H9 (cell line): ENCODE measurements around the gene PCDHB11. TPM values are rescaled to one million over a fixed set of nuclear protein-coding genes. Genes with fewer than 3 reads are reported as not detected.
"Not testable (repeated sequence)": the region's sequence is repeated elsewhere in the genome, so short reads cannot be mapped to it uniquely, and the experiment has no call there.

Experiments used
- DNase-seq: peaks from one replicate; pipeline ENCODE4 v3.0.0-alpha.2; 2017
- H2AFZ ChIP-seq: one replicate; pipeline ENCODE4 v1.6.1; 2013; ENCODE audit warnings: mild to moderate bottlenecking, low read length, control low read depth, moderate library complexity
- H2AK5ac ChIP-seq: 2 replicates; pipeline ENCODE4 v1.6.1; 2013; ENCODE audit warnings: low read length, control low read depth, mixed read lengths; ENCODE audit not compliant: insufficient read length
- H2BK120ac ChIP-seq: one replicate; pipeline ENCODE4 v1.6.1; 2013; ENCODE audit warnings: low read depth, mild to moderate bottlenecking, low read length, control low read depth, inconsistent platforms; ENCODE audit not compliant: poor library complexity, severe bottlenecking
- H2BK12ac ChIP-seq: 2 replicates; pipeline ENCODE4 v1.6.1; 2013; ENCODE audit warnings: low read length, control low read depth, mixed read lengths, low read depth; ENCODE audit not compliant: insufficient read length
- H2BK15ac ChIP-seq: 2 replicates; pipeline ENCODE4 v1.6.1; 2013; ENCODE audit warnings: low read depth, low read length, control low read depth
- H2BK20ac ChIP-seq: one replicate; pipeline ENCODE4 v1.6.1; 2013; ENCODE audit warnings: low read depth, mild to moderate bottlenecking, low read length, control low read depth, inconsistent platforms; ENCODE audit not compliant: poor library complexity, severe bottlenecking
- H2BK5ac ChIP-seq: 2 replicates; pipeline ENCODE4 v1.6.1; 2013; ENCODE audit warnings: low read length, control low read depth, mixed read lengths; ENCODE audit not compliant: insufficient read length
- H3K14ac ChIP-seq: 2 replicates; pipeline ENCODE4 v1.6.1; 2013; ENCODE audit warnings: low read length, control low read depth; ENCODE audit not compliant: insufficient read depth
- H3K18ac ChIP-seq: 2 replicates; pipeline ENCODE4 v1.6.1; 2013; ENCODE audit warnings: low read depth, mild to moderate bottlenecking, mixed read lengths, low read length, control low read depth; ENCODE audit not compliant: insufficient read length
- H3K23ac ChIP-seq: 2 replicates; pipeline ENCODE4 v1.6.1; 2013; ENCODE audit warnings: low read length, control low read depth, mixed read lengths, low read depth; ENCODE audit not compliant: insufficient read length
- H3K23me2 ChIP-seq: 2 replicates; pipeline ENCODE4 v1.6.1; 2013; ENCODE audit warnings: low read depth, mild to moderate bottlenecking, mixed read lengths, low read length, control low read depth; ENCODE audit not compliant: insufficient read length, poor library complexity, severe bottlenecking
- H3K27ac ChIP-seq: 2 replicates; pipeline ENCODE4 v1.5.1; 2013; ENCODE audit warnings: low read length, control low read depth, mixed read lengths, low read depth; ENCODE audit not compliant: insufficient read length
- H3K27me3 ChIP-seq: 2 replicates; pipeline ENCODE4 v1.6.1; 2013; ENCODE audit warnings: low read length, control low read depth, inconsistent platforms; ENCODE audit not compliant: insufficient read depth
- H3K4ac ChIP-seq: 2 replicates; pipeline ENCODE4 v1.6.1; 2013; ENCODE audit warnings: low read depth, mild to moderate bottlenecking, control low read depth, inconsistent platforms, low read length, moderate library complexity
- H3K4me1 ChIP-seq: 2 replicates; pipeline ENCODE4 v1.6.1; 2013; ENCODE audit warnings: low read length, control low read depth, inconsistent platforms; ENCODE audit not compliant: insufficient read depth
- H3K4me2 ChIP-seq: 2 replicates; pipeline ENCODE4 v1.6.1; 2013; ENCODE audit warnings: low read length, control low read depth, mixed read lengths; ENCODE audit not compliant: insufficient read length, insufficient read depth
- H3K56ac ChIP-seq: 2 replicates; pipeline ENCODE4 v1.6.1; 2013; ENCODE audit warnings: low read depth, mild to moderate bottlenecking, mixed read lengths, low read length, control low read depth; ENCODE audit not compliant: insufficient read length
- H3K79me1 ChIP-seq: 2 replicates; pipeline ENCODE4 v1.6.1; 2013; ENCODE audit warnings: low read depth, mild to moderate bottlenecking, moderate library complexity, low read length, control low read depth, inconsistent platforms; ENCODE audit not compliant: insufficient read depth, poor library complexity, severe bottlenecking
- H3K79me2 ChIP-seq: 2 replicates; pipeline ENCODE4 v1.6.1; 2013; ENCODE audit warnings: low read length, control low read depth, inconsistent platforms; ENCODE audit not compliant: insufficient read depth
- H3K9ac ChIP-seq: 2 replicates; pipeline ENCODE4 v1.6.1; 2013; ENCODE audit warnings: low read length, control low read depth, mixed read lengths; ENCODE audit not compliant: insufficient read length; ENCODE audit errors: extremely low read depth
- H3K9me3 ChIP-seq: one replicate; pipeline ENCODE4 v1.6.1; 2013; ENCODE audit warnings: low read depth, low read length, inconsistent platforms; ENCODE audit not compliant: control insufficient read depth
- H3T11ph ChIP-seq: one replicate; pipeline ENCODE4 v1.6.1; 2013; ENCODE audit warnings: mild to moderate bottlenecking, low read length, control low read depth, inconsistent platforms
- H4K20me1 ChIP-seq: one replicate; pipeline ENCODE4 v1.6.1; 2013; ENCODE audit not compliant: control insufficient read depth, insufficient read length, insufficient read depth
- H4K5ac ChIP-seq: 2 replicates; pipeline ENCODE4 v1.6.1; 2013; ENCODE audit warnings: low read depth, mild to moderate bottlenecking, mixed read lengths, low read length, control low read depth; ENCODE audit not compliant: insufficient read length
- H4K8ac ChIP-seq: replicated peaks from 2 replicates; pipeline ENCODE4 v1.6.1; 2013; ENCODE audit warnings: low read length, control low read depth, mixed read lengths, low read depth; ENCODE audit not compliant: insufficient read length
- H4K91ac ChIP-seq: 2 replicates; pipeline ENCODE4 v1.6.1; 2013; ENCODE audit warnings: low read depth, mild to moderate bottlenecking, moderate library complexity, mixed read lengths, low read length, control low read depth; ENCODE audit not compliant: insufficient read length
- H3K27ac Mint-ChIP-seq, 3 experiments: 2 replicates in 2 of 3; 3 replicates in 1 of 3; pipeline ENCODE4 v1.8.0; 2020 to 2021; ENCODE audit warnings: mixed read lengths in 3 of 3, mild to moderate bottlenecking in 1 of 3, moderate library complexity in 1 of 3
- H3K27me3 Mint-ChIP-seq: 2 replicates; pipeline ENCODE4 v1.8.0; 2021; ENCODE audit warnings: low read depth, mild to moderate bottlenecking, moderate library complexity, mixed read lengths
- H3K36me3 Mint-ChIP-seq, 3 experiments: 2 replicates in 2 of 3; 3 replicates in 1 of 3; pipeline ENCODE4 v1.8.0; 2020 to 2021; ENCODE audit warnings: low read depth in 3 of 3, mixed read lengths in 3 of 3; ENCODE audit not compliant: insufficient read depth in 1 of 3
- H3K4me1 Mint-ChIP-seq, 2 experiments: 2 replicates each; pipeline ENCODE4 v1.8.0; 2020; ENCODE audit warnings: mixed read lengths in 2 of 2
- H3K4me3 Mint-ChIP-seq, 2 experiments: 2 replicates in 1 of 2; 3 replicates in 1 of 2; pipeline ENCODE4 v1.8.0; 2020 to 2021; ENCODE audit warnings: mild to moderate bottlenecking in 2 of 2, mixed read lengths in 2 of 2, moderate library complexity in 1 of 2
- H3K9me3 Mint-ChIP-seq, 2 experiments: 2 replicates in 1 of 2; 3 replicates in 1 of 2; pipeline ENCODE4 v1.8.0; 2020; ENCODE audit warnings: mild to moderate bottlenecking in 2 of 2, mixed read lengths in 2 of 2, moderate library complexity in 1 of 2
- CTCF ChIP-seq: fragments of 200-600 bp; sonication (generic); conservative IDR thresholded peaks from 3 replicates; pipeline ENCODE4 v1.8.0; 2021; ENCODE audit warnings: antibody characterized with exemption, mild to moderate bottlenecking
- WGBS: extraction: QIAGEN DNeasy Blood & Tissue Kit; methylation state at CpG from one replicate; pipeline ENCODE4 v1.1.7; 2013; ENCODE audit warnings: missing lambda C conversion rate, low lambda C conversion rate, mixed read lengths; ENCODE audit not compliant: insufficient read length; ENCODE audit errors: extremely low coverage; 5-methylcytosine and 5-hydroxymethylcytosine counted together
- total RNA-seq: library from RNA; stranded (reverse); gene quantifications from 2 replicates; pipeline ENCODE4 v1.2.1, GENCODE V29; 2021

The PCDHB11 gene
- total RNA-seq, 1 experiment from 2014 or later, result 2.0 TPM

DNA sequence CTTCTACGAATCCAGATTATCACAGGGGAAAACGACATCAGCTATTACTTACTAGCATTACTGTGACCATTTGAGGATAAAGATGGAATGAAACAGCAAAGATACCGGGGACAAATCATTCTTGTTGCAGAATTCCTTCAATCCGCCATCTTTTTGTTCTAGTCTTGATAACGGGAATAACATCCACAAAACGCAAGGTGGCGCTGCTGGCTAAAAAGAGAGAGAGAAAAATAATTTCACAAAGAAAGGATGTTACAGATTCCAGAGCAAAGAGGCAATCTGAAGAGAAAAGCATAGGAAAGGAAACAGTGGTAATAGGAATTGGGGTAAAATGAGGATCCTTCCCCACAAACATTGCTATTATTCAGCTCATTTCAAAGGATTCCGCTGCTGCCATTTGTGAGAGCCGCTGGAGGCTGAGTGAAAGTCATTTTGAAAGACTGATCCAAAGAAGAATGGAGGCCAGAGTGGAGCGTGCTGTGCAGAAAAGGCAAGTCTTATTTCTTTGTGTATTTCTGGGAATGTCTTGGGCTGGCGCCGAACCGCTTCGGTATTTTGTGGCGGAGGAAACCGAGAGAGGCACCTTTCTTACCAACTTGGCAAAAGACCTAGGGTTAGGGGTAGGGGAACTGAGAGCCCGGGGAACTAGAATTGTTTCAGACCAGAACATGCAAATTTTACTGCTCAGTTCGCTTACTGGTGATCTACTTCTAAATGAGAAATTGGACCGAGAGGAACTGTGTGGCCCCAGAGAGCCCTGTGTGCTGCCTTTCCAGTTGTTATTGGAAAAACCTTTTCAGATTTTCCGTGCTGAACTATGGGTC, 26.8 kb upstream of the PCDHB11 start, which contains the start of gene PCDHB7:
TSS of gene PCDHB7 (plus strand) at position 264 of the 824 bp plus-strand sequence. CDS start at position 456, 192 bp downstream.
- no peak within 1 kb of the TSS for H3K56ac ChIP-seq
- Mint-ChIP-seq H3K27me3 (peaks cover 12% of the 10 kb centered on the region), H3K9me3 (peaks cover 21 to 30% of the 10 kb centered on the region in 2 experiments), H3K4me3 (0 out of 5 replicates have a peak within 1 kb of the TSS, but pooled peaks of 1 of the 2 experiments have one; percentile 16), H3K27ac (no peak within 1 kb of the TSS), H3K4me1 (peaks cover 0 to 6% of the 10 kb centered on the region in 2 experiments; a peak in 1 of 4 replicates), H3K36me3 (peaks cover 4 to 16% (median 12%) of the 10 kb centered on the region in 3 experiments; a peak in 5 of 7 replicates)
- peak within 1 kb of the TSS; percentile 95 for H2AFZ ChIP-seq
- H3K27ac ChIP-seq, result no peak within 1 kb of the TSS
- H3K27me3 ChIP-seq, result no peaks in the 10 kb centered on the region
- H4K5ac ChIP-seq, result no peak within 1 kb of the TSS
- H3K4me1 ChIP-seq, result no peaks in the 10 kb centered on the region
- no peak within 1 kb of the TSS for H3K18ac ChIP-seq
- no peak for DNase-seq
- H2BK15ac ChIP-seq, result no peak within 1 kb of the TSS
- no peak within 1 kb of the TSS for H3K14ac ChIP-seq
- H2BK5ac ChIP-seq, result no peak within 1 kb of the TSS
- H3K23ac ChIP-seq, result no peak within 1 kb of the TSS
- no peaks in the 10 kb centered on the region for H4K20me1 ChIP-seq
- WGBS, result no CpG with 5 or more reads among the region's 20 CpGs
- H4K8ac ChIP-seq, result no peak within 1 kb of the TSS
- TF ChIP-seq CTCF, result peak; percentile 86
- no peak within 1 kb of the TSS for H3K4ac ChIP-seq
- no peak within 1 kb of the TSS for H4K91ac ChIP-seq
- H3K4me2 ChIP-seq, result no peak within 1 kb of the TSS
- H3K9ac ChIP-seq, result no peak within 1 kb of the TSS
- H3K9me3 ChIP-seq, result no peaks in the 10 kb centered on the region
- no peaks in the 10 kb centered on the region for H3K79me2 ChIP-seq
- H2BK120ac ChIP-seq, result no peak within 1 kb of the TSS
- no peaks in the 10 kb centered on the region for H3K23me2 ChIP-seq
- no peak within 1 kb of the TSS for H2AK5ac ChIP-seq
- H3K79me1 ChIP-seq, result no peaks in the 10 kb centered on the region
- no peak within 1 kb of the TSS for H3T11ph ChIP-seq
- H2BK20ac ChIP-seq, result peak within 1 kb of the TSS; percentile 90
- no peak within 1 kb of the TSS for H2BK12ac ChIP-seq

GRCh38 chr5:141174291-141175104, 24.9 kb upstream of the PCDHB11 start:
- H3K79me2 ChIP-seq, result not testable (repeated sequence)

More at GRCh38 chr5:141174291-141175104, 24.9 kb upstream of the PCDHB11 start:
- H3K27ac ChIP-seq, H3K9ac ChIP-seq, H2AFZ ChIP-seq, H2BK20ac ChIP-seq, H3K79me1 ChIP-seq, H4K5ac ChIP-seq, H3K4me2 ChIP-seq, H4K91ac ChIP-seq, H2BK12ac ChIP-seq, H3K27me3 ChIP-seq, H3K4ac ChIP-seq, H3T11ph ChIP-seq, H3K56ac ChIP-seq, H3K4me1 Mint-ChIP-seq, H3K27ac Mint-ChIP-seq, H2BK5ac ChIP-seq, H2AK5ac ChIP-seq, H4K20me1 ChIP-seq, H2BK15ac ChIP-seq, H3K23ac ChIP-seq, H3K4me3 Mint-ChIP-seq, H3K27me3 Mint-ChIP-seq, H2BK120ac ChIP-seq, H3K18ac ChIP-seq, H3K23me2 ChIP-seq, H3K14ac ChIP-seq, H4K8ac ChIP-seq, DNase-seq, H3K4me1 ChIP-seq, H3K9me3 ChIP-seq: not testable (repeated sequence)
- no CpG with 5 or more reads among the region's 79 CpGs for WGBS
- peaks cover 18 to 25% of the 10 kb centered on the region in 2 experiments for H3K9me3 Mint-ChIP-seq
- peaks cover 4 to 16% (median 12%) of the 10 kb centered on the region in 3 experiments; a peak in 5 of 7 replicates for H3K36me3 Mint-ChIP-seq
